ENCODE data around the gene PCSK6.

Gene PCSK6

DNA sequence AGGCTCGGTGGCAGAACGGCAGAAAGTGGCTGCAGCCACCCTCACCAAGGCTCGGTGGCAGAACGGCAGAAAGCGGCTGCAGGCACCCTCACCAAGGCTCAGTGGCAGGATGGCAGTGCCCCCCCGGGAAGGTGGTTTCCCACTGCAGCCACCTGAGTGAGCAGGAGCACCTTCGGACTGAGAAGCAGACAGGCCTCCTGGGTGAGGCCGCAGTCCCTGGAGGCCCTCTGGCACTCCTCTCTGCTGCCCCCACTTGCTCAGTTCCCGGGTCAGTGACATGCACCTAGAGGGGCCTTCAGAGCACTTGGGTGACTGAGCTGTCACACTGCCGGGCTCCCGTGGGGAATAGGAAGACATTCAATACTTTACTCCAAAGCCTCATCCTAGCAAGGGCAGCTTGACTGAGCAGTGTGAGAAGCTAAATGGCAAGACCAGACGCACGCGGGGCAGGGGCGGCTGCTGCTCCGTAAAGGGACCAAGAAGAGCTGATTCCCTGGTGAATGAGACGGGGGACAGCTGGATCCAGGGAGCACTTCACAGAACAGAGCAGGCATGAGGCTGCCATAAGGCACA, 62.7 kb downstream of the PCSK6 start:
- H3K79me2 ChIP-seq (ENCODE audit: insufficient read depth, low read length) = no peaks in the 10 kb centered on the region
- no peaks in the 10 kb centered on the region for H3K9me3 ChIP-seq (ENCODE audit: insufficient read depth, low read length, severe bottlenecking)
- no peaks in the 10 kb centered on the region for H4K20me1 ChIP-seq (ENCODE audit: insufficient read depth, low read length)
- DNase-seq (no peak), ATAC-seq (ENCODE audit: insufficient read depth, low read depth) (no peak)
- no peak overlapping the region for H3K4me2 ChIP-seq (ENCODE audit: insufficient read depth, low read length)
- no peak for TF ChIP-seq EZH2 (IDR thresholded peaks at IDR 0.05; ENCODE audit: borderline replicate concordance, low read depth, low read length, severe bottlenecking)
- TF ChIP-seq, protein P1, sequence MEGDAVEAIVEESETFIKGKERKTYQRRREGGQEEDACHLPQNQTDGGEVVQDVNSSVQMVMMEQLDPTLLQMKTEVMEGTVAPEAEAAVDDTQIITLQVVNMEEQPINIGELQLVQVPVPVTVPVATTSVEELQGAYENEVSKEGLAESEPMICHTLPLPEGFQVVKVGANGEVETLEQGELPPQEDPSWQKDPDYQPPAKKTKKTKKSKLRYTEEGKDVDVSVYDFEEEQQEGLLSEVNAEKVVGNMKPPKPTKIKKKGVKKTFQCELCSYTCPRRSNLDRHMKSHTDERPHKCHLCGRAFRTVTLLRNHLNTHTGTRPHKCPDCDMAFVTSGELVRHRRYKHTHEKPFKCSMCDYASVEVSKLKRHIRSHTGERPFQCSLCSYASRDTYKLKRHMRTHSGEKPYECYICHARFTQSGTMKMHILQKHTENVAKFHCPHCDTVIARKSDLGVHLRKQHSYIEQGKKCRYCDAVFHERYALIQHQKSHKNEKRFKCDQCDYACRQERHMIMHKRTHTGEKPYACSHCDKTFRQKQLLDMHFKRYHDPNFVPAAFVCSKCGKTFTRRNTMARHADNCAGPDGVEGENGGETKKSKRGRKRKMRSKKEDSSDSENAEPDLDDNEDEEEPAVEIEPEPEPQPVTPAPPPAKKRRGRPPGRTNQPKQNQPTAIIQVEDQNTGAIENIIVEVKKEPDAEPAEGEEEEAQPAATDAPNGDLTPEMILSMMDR (IDR thresholded peaks at IDR 0.05; ENCODE audit: borderline replicate concordance, extremely low read depth, low read length, poor library complexity, severe bottlenecking) = no peak
- H3K9ac ChIP-seq (ENCODE audit: low read depth, low read length) = no peak overlapping the region
- H2AFZ ChIP-seq (ENCODE audit: low read depth, low read length) = no peak overlapping the region
- H3K27ac ChIP-seq (ENCODE audit: low read length) = no peak overlapping the region
- no peaks in the 10 kb centered on the region for H3K36me3 ChIP-seq (ENCODE audit: insufficient read depth, low read length)
- H3K4me3 ChIP-seq (ENCODE audit: low read depth in 1 of 2, low read length in 2 of 2) = no peak overlapping the region
- no peaks in the 10 kb centered on the region for H3K27me3 ChIP-seq (ENCODE audit: insufficient read depth, low read length, poor library complexity)
- peaks cover 16% of the 10 kb centered on the region for H3K4me1 ChIP-seq (ENCODE audit: insufficient read depth, low read length)

DNA sequence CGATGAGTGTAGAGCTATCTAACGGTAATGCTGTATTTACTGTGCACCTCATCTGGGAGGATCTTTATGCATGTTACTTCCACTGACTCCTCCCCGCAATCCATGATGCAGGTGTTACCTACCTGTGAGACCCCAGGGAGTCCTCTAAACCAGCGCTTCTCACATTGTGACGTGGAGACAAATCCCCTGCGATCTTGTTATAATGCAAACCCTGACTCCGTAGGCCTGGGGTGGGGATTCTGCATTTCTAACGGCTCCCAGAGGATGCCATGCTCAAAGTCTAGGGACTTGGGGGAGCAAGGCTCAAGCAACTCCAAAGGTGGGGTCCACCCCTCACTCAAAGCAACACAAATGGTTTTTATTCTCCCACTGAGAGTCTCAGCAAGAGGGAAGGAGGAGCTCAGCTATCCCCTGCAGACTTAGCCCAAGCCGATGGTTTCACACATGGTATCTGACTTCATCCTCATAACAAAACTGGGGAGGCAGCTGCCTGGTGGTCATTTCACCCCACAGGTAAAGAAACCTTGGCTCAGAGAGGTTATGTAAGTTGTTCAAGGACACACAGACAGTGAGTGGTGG, 63.6 kb downstream of the PCSK6 start:
- no peak for TF ChIP-seq EZH2 (IDR thresholded peaks at IDR 0.05; ENCODE audit: borderline replicate concordance, low read depth, low read length, severe bottlenecking)
- TF ChIP-seq, protein P1 (IDR thresholded peaks at IDR 0.05; ENCODE audit: borderline replicate concordance, extremely low read depth, low read length, poor library complexity, severe bottlenecking) = no peak
- Histone ChIP-seq H3K36me3 (ENCODE audit: insufficient read depth, low read length) (no peaks in the 10 kb centered on the region), H3K4me2 (ENCODE audit: insufficient read depth, low read length) (no peak overlapping the region), H3K4me1 (ENCODE audit: insufficient read depth, low read length) (peaks cover 16% of the 10 kb centered on the region), H4K20me1 (ENCODE audit: insufficient read depth, low read length) (no peaks in the 10 kb centered on the region), H3K9ac (ENCODE audit: low read depth, low read length) (no peak overlapping the region), H3K9me3 (ENCODE audit: insufficient read depth, low read length, severe bottlenecking) (no peaks in the 10 kb centered on the region), H3K79me2 (ENCODE audit: insufficient read depth, low read length) (no peaks in the 10 kb centered on the region), H2AFZ (ENCODE audit: low read depth, low read length) (no peak overlapping the region), H3K4me3 (ENCODE audit: low read depth in 1 of 2, low read length in 2 of 2) (no peak overlapping the region), H3K27me3 (ENCODE audit: insufficient read depth, low read length, poor library complexity) (no peaks in the 10 kb centered on the region), H3K27ac (ENCODE audit: low read length) (no peak overlapping the region)
- ATAC-seq (ENCODE audit: insufficient read depth, low read depth) (no peak), DNase-seq (no peak)

DNA sequence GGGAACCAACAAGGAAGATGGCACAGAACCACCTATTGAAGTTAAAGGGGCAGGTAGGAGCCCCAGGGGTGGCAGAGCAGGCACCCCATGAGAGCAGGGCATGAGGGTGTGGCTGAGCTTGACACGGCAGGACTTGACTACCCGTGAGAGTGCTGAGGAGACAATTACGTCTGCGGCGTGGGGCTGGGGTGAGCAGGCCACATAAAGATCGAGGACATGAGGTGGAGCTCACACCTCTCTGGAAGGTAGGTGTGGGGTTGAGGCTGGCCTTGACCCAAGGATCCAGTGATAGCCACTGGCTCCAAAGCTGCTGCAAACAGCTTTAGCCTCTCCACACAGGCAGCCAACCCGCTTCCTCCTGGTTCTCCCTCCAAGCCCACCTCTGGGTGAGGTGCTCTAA, 64.5 kb downstream of the PCSK6 start:
- no peak overlapping the region for H3K4me2 ChIP-seq (ENCODE audit: insufficient read depth, low read length)
- H3K9ac ChIP-seq (ENCODE audit: low read depth, low read length) = no peak overlapping the region
- DNase-seq (no peak), ATAC-seq (ENCODE audit: insufficient read depth, low read depth) (no peak)
- H2AFZ ChIP-seq (ENCODE audit: low read depth, low read length) = no peak overlapping the region
- no peaks in the 10 kb centered on the region for H3K36me3 ChIP-seq (ENCODE audit: insufficient read depth, low read length)
- H3K79me2 ChIP-seq (ENCODE audit: insufficient read depth, low read length) = no peaks in the 10 kb centered on the region
- no peaks in the 10 kb centered on the region for H4K20me1 ChIP-seq (ENCODE audit: insufficient read depth, low read length)
- H3K4me3 ChIP-seq (ENCODE audit: low read depth in 1 of 2, low read length in 2 of 2) = no peak overlapping the region
- peaks cover 16% of the 10 kb centered on the region for H3K4me1 ChIP-seq (ENCODE audit: insufficient read depth, low read length)
- H3K27ac ChIP-seq (ENCODE audit: low read length) = no peak overlapping the region
- H3K9me3 ChIP-seq (ENCODE audit: insufficient read depth, low read length, severe bottlenecking) = no peaks in the 10 kb centered on the region
- H3K27me3 ChIP-seq (ENCODE audit: insufficient read depth, low read length, poor library complexity) = no peaks in the 10 kb centered on the region
- TF ChIP-seq, protein P1 (IDR thresholded peaks at IDR 0.05; ENCODE audit: borderline replicate concordance, extremely low read depth, low read length, poor library complexity, severe bottlenecking) = no peak
- TF ChIP-seq EZH2 (IDR thresholded peaks at IDR 0.05; ENCODE audit: borderline replicate concordance, low read depth, low read length, severe bottlenecking) = no peak
